ENCODE data around the gene NPRL2. TPM values are rescaled to one million over a fixed set of nuclear protein-coding genes. Genes with fewer than 3 reads are reported as not detected.

NPRL2 gene
- total RNA-seq, 1 donor from 2014 or later, result 31.6 TPM

DNA sequence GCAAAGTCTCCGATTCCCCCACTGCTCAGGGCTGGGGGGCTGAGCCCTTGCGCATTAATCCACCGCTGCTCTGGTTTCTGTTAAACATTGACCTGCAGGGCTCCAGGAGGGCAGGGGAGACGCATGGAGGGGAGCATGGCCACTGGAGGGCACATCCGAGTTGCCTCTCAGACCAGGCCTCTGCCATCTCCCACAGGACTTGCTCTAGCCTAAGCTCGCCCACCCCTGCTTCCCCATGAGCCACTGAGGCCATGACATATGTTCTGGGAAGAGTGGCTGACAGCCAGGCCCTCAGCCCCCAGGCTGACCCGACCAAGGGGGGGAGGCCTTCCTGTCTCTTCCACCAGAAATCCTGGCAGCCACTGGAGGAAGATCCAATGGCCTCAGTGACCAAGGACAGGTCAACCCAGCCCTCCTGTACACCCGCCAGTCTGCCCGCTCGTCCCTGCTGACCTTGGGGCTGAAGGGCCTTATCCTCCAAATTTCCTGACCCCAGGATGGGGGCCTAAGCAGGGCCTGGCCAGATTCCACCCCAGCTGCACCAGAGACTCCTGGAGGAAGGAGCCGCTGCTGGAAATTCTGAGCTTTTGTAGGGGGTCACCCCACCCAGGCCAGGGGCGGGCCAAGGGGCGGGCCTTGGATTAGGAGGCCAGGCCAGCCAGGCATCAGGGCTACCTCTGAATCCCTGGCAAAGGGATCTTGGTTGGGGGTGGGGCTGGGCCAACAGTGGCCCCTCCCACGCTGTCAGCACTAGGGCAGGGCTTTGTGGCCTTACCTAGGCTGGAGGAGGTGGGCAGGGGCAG is 47.4 kb downstream of the NPRL2 start, which contains the start of gene HYAL1:
Gene HYAL1 (minus strand): TSS at position 562 of the 803 bp plus-strand sequence. CDS start 618 bp downstream, outside the sequence.
- no peaks in the 10 kb centered on the region for H3K9me3 Mint-ChIP-seq (ENCODE audit: low read depth)
- peak within 1 kb of the TSS; percentile 83 for H3K27ac Mint-ChIP-seq
- peaks cover 17% of the 10 kb centered on the region for H3K4me1 Mint-ChIP-seq (ENCODE audit: low read depth)
- H3K27me3 Mint-ChIP-seq, result no peaks in the 10 kb centered on the region
- no peak for DNase-seq (ENCODE audit: low spot score, unreplicated experiment)
- TF ChIP-seq, protein P1, sequence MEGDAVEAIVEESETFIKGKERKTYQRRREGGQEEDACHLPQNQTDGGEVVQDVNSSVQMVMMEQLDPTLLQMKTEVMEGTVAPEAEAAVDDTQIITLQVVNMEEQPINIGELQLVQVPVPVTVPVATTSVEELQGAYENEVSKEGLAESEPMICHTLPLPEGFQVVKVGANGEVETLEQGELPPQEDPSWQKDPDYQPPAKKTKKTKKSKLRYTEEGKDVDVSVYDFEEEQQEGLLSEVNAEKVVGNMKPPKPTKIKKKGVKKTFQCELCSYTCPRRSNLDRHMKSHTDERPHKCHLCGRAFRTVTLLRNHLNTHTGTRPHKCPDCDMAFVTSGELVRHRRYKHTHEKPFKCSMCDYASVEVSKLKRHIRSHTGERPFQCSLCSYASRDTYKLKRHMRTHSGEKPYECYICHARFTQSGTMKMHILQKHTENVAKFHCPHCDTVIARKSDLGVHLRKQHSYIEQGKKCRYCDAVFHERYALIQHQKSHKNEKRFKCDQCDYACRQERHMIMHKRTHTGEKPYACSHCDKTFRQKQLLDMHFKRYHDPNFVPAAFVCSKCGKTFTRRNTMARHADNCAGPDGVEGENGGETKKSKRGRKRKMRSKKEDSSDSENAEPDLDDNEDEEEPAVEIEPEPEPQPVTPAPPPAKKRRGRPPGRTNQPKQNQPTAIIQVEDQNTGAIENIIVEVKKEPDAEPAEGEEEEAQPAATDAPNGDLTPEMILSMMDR (IDR thresholded peaks at IDR 0.05; ENCODE audit: unreplicated experiment), result peak; percentile 23
- H3K4me3 Mint-ChIP-seq (ENCODE audit: low read depth), result no peak within 1 kb of the TSS
- no peaks in the 10 kb centered on the region for H3K36me3 Mint-ChIP-seq (ENCODE audit: insufficient read depth)

DNA sequence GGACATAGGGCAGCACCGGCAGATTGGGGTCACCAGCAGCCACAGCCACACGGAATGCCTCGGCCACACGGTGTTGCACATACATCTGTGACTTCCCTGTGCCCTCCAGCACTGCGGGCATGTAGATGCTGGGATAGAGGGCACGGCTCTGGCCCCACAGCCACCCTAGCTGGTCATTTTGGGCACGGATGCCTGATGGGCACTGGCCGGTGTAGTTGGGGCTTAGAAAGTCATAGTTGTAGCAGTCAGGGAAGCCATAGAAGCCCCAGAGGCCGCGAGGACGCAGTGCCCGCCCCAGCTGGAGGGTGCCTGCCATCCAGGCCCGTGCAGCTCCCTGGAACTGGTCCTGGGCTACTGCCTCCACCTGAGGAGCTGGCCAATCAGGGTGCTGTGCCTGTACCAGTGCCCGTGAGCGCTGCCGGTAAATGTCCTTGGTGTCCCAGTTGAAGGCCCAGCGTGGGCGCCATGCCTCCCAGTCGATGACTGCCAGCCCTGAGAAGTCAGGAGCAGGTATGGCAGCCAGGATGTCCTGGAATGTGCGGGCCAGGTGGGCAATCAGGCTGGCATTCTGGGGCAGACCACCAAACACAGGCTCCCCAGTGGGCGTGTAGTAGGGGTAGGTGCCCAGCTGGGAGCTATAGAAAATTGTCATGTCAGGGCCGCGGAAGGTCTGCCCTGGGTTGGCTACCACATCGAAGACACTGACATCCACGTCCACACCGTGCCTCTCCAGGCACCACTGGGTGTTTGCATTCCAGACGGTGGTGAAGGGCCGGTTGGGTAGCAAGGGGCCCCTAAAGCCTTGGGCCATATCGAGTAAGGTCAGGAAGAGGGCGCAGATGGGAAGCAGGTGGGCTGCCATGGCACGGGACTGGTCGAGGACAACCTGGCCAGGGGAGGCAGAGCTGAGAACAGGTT is 48.2 kb downstream of the NPRL2 start:
- H3K4me3 Mint-ChIP-seq (ENCODE audit: low read depth), result no peak overlapping the region

DNA sequence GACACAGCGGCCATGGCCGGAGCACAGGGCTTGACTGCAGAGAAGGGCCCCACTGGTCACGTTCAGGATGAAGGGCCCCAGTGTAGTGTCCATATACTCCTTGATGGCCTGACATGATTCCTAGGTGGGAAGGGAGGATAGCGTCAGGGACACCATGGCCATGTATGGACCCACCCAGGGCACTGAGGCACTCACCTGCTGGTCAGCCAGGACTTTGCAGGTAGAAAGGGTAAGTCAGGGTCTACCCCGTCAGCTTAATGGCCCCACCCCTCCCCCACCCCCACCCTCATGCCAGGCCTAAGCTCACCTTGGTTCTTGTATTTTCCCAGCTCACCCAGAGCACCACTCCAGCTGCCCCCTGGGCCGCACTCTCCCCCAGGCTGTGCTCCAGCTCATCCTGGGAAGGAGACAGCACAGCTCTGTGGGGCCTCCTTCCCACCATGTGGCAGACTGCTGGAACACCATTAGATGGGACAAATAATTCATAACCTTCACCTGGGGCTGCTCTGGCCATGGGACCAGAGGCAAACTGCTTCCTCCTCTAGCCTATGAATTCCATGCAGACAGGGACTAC is 49.8 kb downstream of the NPRL2 start:
- no peak for DNase-seq (ENCODE audit: low spot score, unreplicated experiment)
- H3K36me3 Mint-ChIP-seq (ENCODE audit: insufficient read depth), result no peaks in the 10 kb centered on the region
- H3K27ac Mint-ChIP-seq, result no peak overlapping the region
- TF ChIP-seq, protein P1 (IDR thresholded peaks at IDR 0.05; ENCODE audit: unreplicated experiment), result no peak
- H3K4me1 Mint-ChIP-seq (ENCODE audit: low read depth), result peaks cover 17% of the 10 kb centered on the region
- no peaks in the 10 kb centered on the region for H3K9me3 Mint-ChIP-seq (ENCODE audit: low read depth)
- H3K27me3 Mint-ChIP-seq, result no peaks in the 10 kb centered on the region
- H3K4me3 Mint-ChIP-seq (ENCODE audit: low read depth), result no peak overlapping the region

More for the DNA sequence above, 48.2 kb downstream of the NPRL2 start:
- H3K27me3 Mint-ChIP-seq, result no peaks in the 10 kb centered on the region
- TF ChIP-seq, protein P1 (IDR thresholded peaks at IDR 0.05; ENCODE audit: unreplicated experiment), result no peak
- H3K36me3 Mint-ChIP-seq (ENCODE audit: insufficient read depth), result no peaks in the 10 kb centered on the region
- peak overlapping the region; percentile 46 for H3K27ac Mint-ChIP-seq
- no peaks in the 10 kb centered on the region for H3K9me3 Mint-ChIP-seq (ENCODE audit: low read depth)
- no peak for DNase-seq (ENCODE audit: low spot score, unreplicated experiment)
- H3K4me1 Mint-ChIP-seq (ENCODE audit: low read depth), result peaks cover 17% of the 10 kb centered on the region

DNA sequence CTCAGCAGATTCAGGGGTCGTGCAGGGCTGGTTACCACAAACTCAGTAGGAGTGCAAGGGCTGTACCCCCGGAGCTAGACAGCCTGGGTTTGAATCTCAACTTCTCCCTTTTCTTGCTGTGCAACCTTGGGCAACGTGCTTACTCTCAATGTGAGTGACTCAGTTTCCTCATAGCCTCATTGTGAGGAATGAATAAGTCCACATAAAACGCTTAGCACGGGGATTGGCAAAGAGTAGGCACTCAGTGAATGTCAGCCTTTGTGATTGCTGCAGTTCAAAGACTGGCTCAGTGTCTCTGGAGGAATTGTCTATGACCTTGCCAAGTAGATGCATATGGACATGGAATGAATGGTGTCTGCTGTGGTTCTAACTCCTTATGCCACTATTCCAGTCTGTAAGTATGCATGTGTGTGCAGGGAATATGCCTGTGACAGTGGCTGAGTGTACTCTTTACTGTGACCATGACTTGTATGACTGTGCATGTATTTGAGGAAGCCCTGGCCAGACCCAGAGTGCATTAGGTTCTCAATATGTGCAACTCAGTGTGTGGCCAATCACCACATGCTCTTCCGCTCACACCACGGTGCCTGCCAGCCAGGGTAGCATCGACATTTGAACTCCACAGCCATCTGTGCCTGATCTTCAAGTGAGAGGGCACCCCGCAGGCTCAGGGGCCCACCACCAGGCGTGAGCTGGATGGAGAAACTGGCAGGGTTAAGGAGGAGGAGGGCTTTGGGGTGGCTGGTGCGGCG is 50.5 kb downstream of the NPRL2 start:
- Mint-ChIP-seq H3K4me3 (ENCODE audit: low read depth) (peak overlapping the region; percentile 90), H3K9me3 (ENCODE audit: low read depth) (no peaks in the 10 kb centered on the region)

More for the DNA sequence above, 50.5 kb downstream of the NPRL2 start:
- Mint-ChIP-seq H3K4me1 (ENCODE audit: low read depth) (peaks cover 17% of the 10 kb centered on the region), H3K36me3 (ENCODE audit: insufficient read depth) (no peaks in the 10 kb centered on the region), H3K27ac (peak overlapping the region; percentile 98), H3K27me3 (no peaks in the 10 kb centered on the region)
- TF ChIP-seq, protein P1 (IDR thresholded peaks at IDR 0.05; ENCODE audit: unreplicated experiment), result no peak
- no peak for DNase-seq (ENCODE audit: low spot score, unreplicated experiment)
